Measurements from ENCODE around the gene XXYLT1.

- TF ChIP-seq CTCF (IDR thresholded peaks at IDR 0.05 in 8 of 11, conservative IDR thresholded peaks at IDR 0.05 in 3 of 11): no peak
- no peak for TF ChIP-seq POLR2AphosphoS5 (IDR thresholded peaks at IDR 0.05)
Observed at GRCh38 chr3:195181741-195182469, 89.1 kb downstream of the XXYLT1 start.

Measured in spleen (tissue), 7 donors.